Ovary (tissue), 9 donors: ENCODE results near the gene FILIP1L. TPM values are rescaled to one million over a fixed set of nuclear protein-coding genes. Genes with fewer than 3 reads are reported as not detected.

Experiments used
- DNase-seq, 5 donors: peaks; one replicate each; pipeline ENCODE4 v3.0.0-alpha.2; 2019 to 2020
- H3K27ac ChIP-seq, 2 donors: fragments of 200-600 bp; one replicate each; pipeline versions ENCODE4 v1.5.1 to v1.8.0; 2019 to 2022
- H3K27me3 ChIP-seq: fragments of 200-600 bp; one replicate; pipeline ENCODE4 v1.8.0; 2022
- H3K36me3 ChIP-seq: fragments of 200-600 bp; sonication (generic); one replicate; pipeline ENCODE4 v1.5.1; 2019
- H3K4me1 ChIP-seq: one replicate; pipeline ENCODE4 v1.8.1; 2013; ENCODE audit warnings: mild to moderate bottlenecking, moderate library complexity; ENCODE audit not compliant: insufficient read depth
- H3K4me3 ChIP-seq: fragments of 200-600 bp; sonication (generic); one replicate; pipeline ENCODE4 v1.5.1; 2017
- H3K9me3 ChIP-seq, 2 donors: fragments of 200-600 bp in 1 of 2; sonication (generic) in 1 of 2; one replicate each; pipeline versions ENCODE4 v1.5.1 to v1.8.1; 2013 to 2019; ENCODE audit warnings: mild to moderate bottlenecking in 1 of 2, moderate library complexity in 1 of 2
- EP300 ChIP-seq: sonication (generic); formaldehyde crosslinking; IDR thresholded peaks from one replicate; pipeline ENCODE4 v1.6.1; 2017; ENCODE audit warnings: antibody characterized with exemption
- POLR2A ChIP-seq: fragments of 450-650 bp; IDR thresholded peaks from one replicate; pipeline ENCODE4 v1.6.1; 2017; ENCODE audit warnings: antibody characterized with exemption, mild to moderate bottlenecking, moderate library complexity
- WGBS, 3 donors: extraction: QIAGEN DNeasy Blood & Tissue Kit in 1 of 3; methylation state at CpG; one replicate each; pipeline versions ENCODE4 v1.1.5 to v1.1.7; 2013 to 2017; 5-methylcytosine and 5-hydroxymethylcytosine counted together
- intact Hi-C, 4 donors: fragments of 100-400 bp; cut with DNase I; formaldehyde crosslinking; loops; one replicate each; pipeline versions ENCODE4 v1.11.0 to v1.15.1; 2022 to 2023
- polyA plus RNA-seq, 2 donors: library from polyadenylated mRNA; stranded (reverse); fragments of 200-250 nt in 1 of 2; fragments of 350-450 nt in 1 of 2; fragmentation: Illumina TruSeq in 1 of 2; extraction: RNeasy Lipid Tissue Mini Kit (QIAGEN cat#74804) in 1 of 2; gene quantifications; one replicate each; pipeline ENCODE4 v1.2.3, GENCODE V29; 2013 to 2014
- total RNA-seq, 7 donors: library from RNA; depleted of rRNA in 2 of 7; stranded (reverse); fragments of >200 nt in 2 of 7; fragmentation: NEBNext Ultra II Directional in 3 of 7; extraction: Animal tissue kit (Norgen Biotek cat#: 25700) in 3 of 7; gene quantifications; one replicate each; pipeline versions ENCODE4 v1.1.0 to v1.2.4, GENCODE V29; 2016 to 2023
- TF ChIP-seq, protein P1 (sequence below), 3 donors: fragments of 450-650 bp in 2 of 3; fragments of 200-600 bp in 1 of 3; IDR thresholded peaks; one replicate each; pipeline versions ENCODE4 v1.5.1 to v1.8.0; 2016 to 2022; ENCODE audit warnings: antibody characterized with exemption in 3 of 3, mild to moderate bottlenecking in 1 of 3
- donor health status: DM: no; HTN: no; CAD: no; lungs with moderate emphysema.
- donor health status: DM: no; HTN: no; CAD: no.
- donor health status: Bipolar disorder and iron deficiency.
- donor health status: DM: yes; HTN: yes; CAD: no.
- donor health status: DM: no; HTN: no; CAD: no.
- donor health status: DM: yes; HTN: yes; CAD: no.

Gene FILIP1L
- total and polyA plus RNA-seq, 9 donors, result 23.7 to 174 (median 110) TPM

DNA sequence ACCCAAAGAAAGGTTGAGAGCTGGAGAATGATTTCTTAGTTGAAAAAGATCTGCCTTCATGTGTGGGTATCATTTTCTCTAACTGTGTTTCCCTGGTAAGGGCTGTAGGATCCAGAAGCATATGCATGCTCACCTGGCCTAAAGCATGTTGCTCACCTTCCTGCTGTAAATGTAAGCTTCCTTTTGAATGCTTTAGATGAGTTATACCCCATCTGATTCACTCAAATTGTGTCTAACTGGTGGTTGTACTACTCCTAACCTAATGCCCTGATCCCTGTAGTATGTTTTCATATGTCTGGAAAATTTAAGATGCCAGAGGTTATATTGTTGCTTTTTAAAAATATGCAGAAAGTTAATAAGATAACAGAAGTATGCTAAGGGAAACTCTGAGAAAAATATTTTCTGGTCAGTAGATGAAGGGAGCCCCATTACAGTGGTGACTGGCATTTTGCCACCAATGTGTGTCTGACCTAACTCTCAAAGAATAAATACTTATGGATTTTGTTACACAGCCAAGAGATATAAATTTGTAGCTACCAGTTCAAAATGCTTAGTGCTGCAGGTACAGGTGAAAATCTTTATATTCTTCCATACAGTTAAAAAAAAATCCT lies 7.7 kb downstream of the FILIP1L start:
- H3K4me1 ChIP-seq, result peaks cover 19% of the 10 kb centered on the region
- H3K9me3 ChIP-seq, result no peaks in the 10 kb centered on the region
- no peak for DNase-seq
- no peak overlapping the region for H3K27ac ChIP-seq
- TF ChIP-seq EP300 (no peak), POLR2A (no peak)
- TF ChIP-seq, protein P1, sequence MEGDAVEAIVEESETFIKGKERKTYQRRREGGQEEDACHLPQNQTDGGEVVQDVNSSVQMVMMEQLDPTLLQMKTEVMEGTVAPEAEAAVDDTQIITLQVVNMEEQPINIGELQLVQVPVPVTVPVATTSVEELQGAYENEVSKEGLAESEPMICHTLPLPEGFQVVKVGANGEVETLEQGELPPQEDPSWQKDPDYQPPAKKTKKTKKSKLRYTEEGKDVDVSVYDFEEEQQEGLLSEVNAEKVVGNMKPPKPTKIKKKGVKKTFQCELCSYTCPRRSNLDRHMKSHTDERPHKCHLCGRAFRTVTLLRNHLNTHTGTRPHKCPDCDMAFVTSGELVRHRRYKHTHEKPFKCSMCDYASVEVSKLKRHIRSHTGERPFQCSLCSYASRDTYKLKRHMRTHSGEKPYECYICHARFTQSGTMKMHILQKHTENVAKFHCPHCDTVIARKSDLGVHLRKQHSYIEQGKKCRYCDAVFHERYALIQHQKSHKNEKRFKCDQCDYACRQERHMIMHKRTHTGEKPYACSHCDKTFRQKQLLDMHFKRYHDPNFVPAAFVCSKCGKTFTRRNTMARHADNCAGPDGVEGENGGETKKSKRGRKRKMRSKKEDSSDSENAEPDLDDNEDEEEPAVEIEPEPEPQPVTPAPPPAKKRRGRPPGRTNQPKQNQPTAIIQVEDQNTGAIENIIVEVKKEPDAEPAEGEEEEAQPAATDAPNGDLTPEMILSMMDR (IDR thresholded peaks at IDR 0.05), result no peak
- intact Hi-C loops, result no loop called here
- no peak overlapping the region for H3K4me3 ChIP-seq
- H3K36me3 ChIP-seq, result no peaks in the 10 kb centered on the region
- no peaks in the 10 kb centered on the region for H3K27me3 ChIP-seq

GRCh38 chr3:100106094-100106493 lies 8.2 kb downstream of the FILIP1L start:
- H3K4me1 ChIP-seq, result peaks cover 19% of the 10 kb centered on the region
- H3K4me3 ChIP-seq, result no peak overlapping the region
- no peaks in the 10 kb centered on the region for H3K36me3 ChIP-seq
- H3K27me3 ChIP-seq, result no peaks in the 10 kb centered on the region
- no peak overlapping the region for H3K27ac ChIP-seq
- H3K9me3 ChIP-seq, result no peaks in the 10 kb centered on the region
- no peak for DNase-seq
- TF ChIP-seq POLR2A (no peak), EP300 (no peak)
- TF ChIP-seq, protein P1 (IDR thresholded peaks at IDR 0.05), result no peak
- intact Hi-C loops, result no loop called here

DNA sequence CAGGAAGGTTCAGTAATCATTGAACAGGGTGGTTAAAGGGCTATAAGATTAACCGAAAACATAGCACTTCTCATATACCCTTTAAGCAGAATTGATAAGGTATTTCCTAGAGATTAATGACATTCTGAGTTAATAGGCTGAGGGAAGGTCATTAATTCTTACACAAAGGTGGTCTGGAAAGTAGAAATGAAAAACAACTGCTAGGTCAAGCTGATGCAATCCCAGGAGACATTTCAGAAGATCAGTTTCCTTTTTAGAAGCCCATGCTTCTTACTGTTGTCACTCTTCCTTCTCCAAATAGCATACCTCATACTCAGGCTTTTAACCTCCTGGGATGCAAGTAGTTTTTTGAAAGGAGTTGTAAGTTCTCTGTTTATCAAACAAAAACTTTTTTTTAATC lies 8.8 kb downstream of the FILIP1L start:
- intact Hi-C loops, result no loop called here
- H3K36me3 ChIP-seq, result no peaks in the 10 kb centered on the region
- no peaks in the 10 kb centered on the region for H3K9me3 ChIP-seq
- TF ChIP-seq POLR2A (no peak), EP300 (no peak)
- TF ChIP-seq, protein P1 (IDR thresholded peaks at IDR 0.05), result no peak
- H3K27me3 ChIP-seq, result no peaks in the 10 kb centered on the region
- no peak overlapping the region for H3K27ac ChIP-seq
- peaks cover 19% of the 10 kb centered on the region for H3K4me1 ChIP-seq
- 70 to 82% (median 78%) methylated on average over 1 of the region's 1 CpG for WGBS, 3 donors
- no peak overlapping the region for H3K4me3 ChIP-seq
- no peak for DNase-seq

- no peak overlapping the region for H3K4me3 ChIP-seq
- no peak overlapping the region for H3K27ac ChIP-seq
- no peak for TF ChIP-seq POLR2A
- no peak for TF ChIP-seq EP300
- TF ChIP-seq, protein P1 (IDR thresholded peaks at IDR 0.05), result no peak
- H3K9me3 ChIP-seq, result no peaks in the 10 kb centered on the region
- H3K36me3 ChIP-seq, result no peaks in the 10 kb centered on the region
- no peak for DNase-seq
- H3K27me3 ChIP-seq, result no peaks in the 10 kb centered on the region
- peaks cover 17% of the 10 kb centered on the region for H3K4me1 ChIP-seq
- intact Hi-C loops, result no loop called here
Measured at GRCh38 chr3:100104817-100105413, 9.4 kb downstream of the FILIP1L start.
